Endothelial cell of coronary artery (primary cell): Measurements from ENCODE around the gene NCBP3. TPM values are rescaled to one million over a fixed set of nuclear protein-coding genes. Genes with fewer than 3 reads are reported as not detected.

Experiments
- total RNA-seq: library from RNA; depleted of rRNA; stranded (reverse); fragments of >200 nt; gene quantifications from 2 replicates; pipeline ENCODE4 v1.2.3, GENCODE V29; 2014

The NCBP3 gene
- total RNA-seq, result 19.4 and 21.7 TPM in 2 replicates

GRCh38 chr17:3845621-3846436 lies at the start of gene NCBP3:
NCBP3 (minus strand) TSS chr17:3846246; CDS start chr17:3846223, 23 bp downstream.

DNA sequence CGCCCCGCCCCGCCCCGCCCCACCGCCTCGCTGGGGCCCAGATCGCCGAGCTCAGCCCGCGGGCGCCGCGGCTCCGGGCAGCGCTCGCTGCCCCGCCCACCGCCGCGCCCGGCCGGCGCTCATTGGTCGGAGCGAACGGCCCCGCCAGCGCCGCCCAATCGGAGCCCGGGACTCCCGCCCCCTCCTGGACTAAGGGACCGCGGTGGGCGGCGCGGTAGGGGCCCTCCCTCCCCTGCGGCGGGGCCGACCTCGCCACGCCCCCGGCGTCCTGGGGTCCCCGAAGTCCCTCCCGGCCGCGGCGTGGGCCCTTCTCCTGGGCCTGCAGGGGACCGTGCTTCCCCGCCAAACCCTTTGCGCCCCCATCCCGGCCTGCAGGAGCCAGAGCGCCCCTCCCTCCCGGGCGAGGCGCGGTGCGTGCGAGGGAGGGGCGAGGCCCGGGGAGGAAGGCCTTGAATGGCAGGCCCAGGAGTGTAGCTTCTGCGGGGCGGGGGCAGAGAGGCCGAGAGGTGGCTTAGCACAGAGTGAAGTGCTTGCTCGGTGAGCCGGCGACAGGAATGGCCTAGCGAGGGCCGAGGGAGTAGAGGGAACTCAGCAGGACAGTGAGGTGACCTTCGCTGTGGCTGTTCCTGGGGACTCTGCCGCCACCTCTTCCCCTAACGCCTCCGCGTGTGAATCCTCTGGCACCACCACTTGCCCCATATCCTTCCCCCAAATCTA lies 47.1 kb upstream of the NCBP3 start, which contains the start of gene CAMKK1:
Gene CAMKK1, minus strand, starts transcription at position 51 of the 717 bp plus-strand sequence. CDS start 7,366 bp downstream, outside the sequence.

DNA sequence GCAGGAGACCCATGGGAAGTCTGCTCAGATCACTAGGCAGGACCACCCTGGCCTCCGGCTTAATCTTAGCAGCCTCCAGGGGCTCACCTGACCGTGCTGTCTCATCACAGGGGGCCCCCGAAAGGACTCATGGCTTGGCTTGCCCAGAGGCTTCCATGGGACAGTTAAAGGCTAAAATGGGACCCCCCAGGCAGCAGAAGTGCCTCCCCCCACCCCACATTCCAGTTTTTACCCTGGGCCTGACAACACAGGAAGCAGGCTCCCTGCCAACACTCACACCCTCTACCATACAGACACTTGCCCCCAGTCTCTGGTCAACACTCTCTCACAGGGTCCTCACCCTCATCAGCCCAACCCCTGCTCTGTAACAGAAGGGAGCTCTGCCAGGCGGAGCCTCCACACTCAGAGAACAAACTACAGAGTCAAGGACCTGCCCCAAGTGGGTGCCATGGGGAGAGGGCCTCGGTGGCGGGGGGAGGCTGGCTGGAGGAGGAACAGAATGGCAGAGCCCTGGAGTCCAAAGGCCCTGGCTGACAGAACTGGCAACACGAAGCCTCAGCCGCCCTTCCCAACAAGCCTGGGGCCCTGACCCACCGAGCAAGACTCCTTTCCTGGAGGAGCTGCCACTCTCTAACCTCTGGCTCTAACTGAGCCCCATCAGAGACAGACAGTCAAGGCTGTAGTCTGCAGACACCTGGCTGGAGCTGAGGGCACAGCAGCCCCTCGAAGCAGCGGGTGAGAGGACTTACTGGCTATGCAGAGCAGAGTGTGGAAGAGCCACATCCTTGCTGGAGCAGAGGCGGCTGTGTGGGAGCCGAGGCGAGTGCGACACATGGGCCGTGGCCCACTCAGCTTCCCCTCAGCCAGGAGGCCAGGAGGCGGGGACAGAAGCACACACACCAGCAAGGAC lies 45.4 kb downstream of the NCBP3 start, which contains the start of gene ITGAE:
Gene ITGAE, minus strand, starts transcription at position 827 of the 910 bp plus-strand sequence. Its CDS starts 44 bp downstream, at position 783.

Other genes with a start within 250 kb of the NCBP3 start
- 0.54 and 1.3 TPM in 2 replicates for gene TRPV1, start 236.8 kb downstream of the NCBP3 start, total RNA-seq
- 14.8 and 15.8 TPM in 2 replicates for gene SHPK, start 210.0 kb downstream of the NCBP3 start, total RNA-seq
- gene CTNS, start 209.5 kb downstream of the NCBP3 start, total RNA-seq, result 11.9 and 12.4 TPM in 2 replicates
- 136 and 204 TPM in 2 replicates for gene TAX1BP3, start 177.7 kb downstream of the NCBP3 start, total RNA-seq
- 16.9 and 19.1 TPM in 2 replicates for gene EMC6, start 177.4 kb downstream of the NCBP3 start, total RNA-seq
- gene P2RX5, start 150.1 kb downstream of the NCBP3 start, total RNA-seq, result 0.18 and 2.3 TPM in 2 replicates
- 4.5 and 7.9 TPM in 2 replicates for gene HASPIN, start 122.3 kb downstream of the NCBP3 start, total RNA-seq
- 13.6 and 27.7 TPM in 2 replicates for gene ITGAE, start 45.1 kb downstream of the NCBP3 start, total RNA-seq
- 2.9 and 3.9 TPM in 2 replicates for gene CAMKK1, start 46.8 kb upstream of the NCBP3 start, total RNA-seq
- under 0.01 TPM in 1 of 2 replicates, not detected in the other for gene P2RX1, start 70.2 kb upstream of the NCBP3 start, total RNA-seq
- 0.54 and 0.85 TPM in 2 replicates for gene ATP2A3, start 118.2 kb upstream of the NCBP3 start, total RNA-seq